Measurements from ENCODE around the gene SNRPB.
"Not testable (repeated sequence)": the region's sequence is repeated elsewhere in the genome, so short reads cannot be mapped to it uniquely, and the experiment has no call there.

Gene SNRPB

GRCh38 chr20:2470423-2471193, at the start of gene SNRPB:
TSS of gene SNRPB (minus strand) at chr20:2470789. CDS start at chr20:2470690, 99 bp downstream.
- peak; percentile 99 for DNase-seq

DNA sequence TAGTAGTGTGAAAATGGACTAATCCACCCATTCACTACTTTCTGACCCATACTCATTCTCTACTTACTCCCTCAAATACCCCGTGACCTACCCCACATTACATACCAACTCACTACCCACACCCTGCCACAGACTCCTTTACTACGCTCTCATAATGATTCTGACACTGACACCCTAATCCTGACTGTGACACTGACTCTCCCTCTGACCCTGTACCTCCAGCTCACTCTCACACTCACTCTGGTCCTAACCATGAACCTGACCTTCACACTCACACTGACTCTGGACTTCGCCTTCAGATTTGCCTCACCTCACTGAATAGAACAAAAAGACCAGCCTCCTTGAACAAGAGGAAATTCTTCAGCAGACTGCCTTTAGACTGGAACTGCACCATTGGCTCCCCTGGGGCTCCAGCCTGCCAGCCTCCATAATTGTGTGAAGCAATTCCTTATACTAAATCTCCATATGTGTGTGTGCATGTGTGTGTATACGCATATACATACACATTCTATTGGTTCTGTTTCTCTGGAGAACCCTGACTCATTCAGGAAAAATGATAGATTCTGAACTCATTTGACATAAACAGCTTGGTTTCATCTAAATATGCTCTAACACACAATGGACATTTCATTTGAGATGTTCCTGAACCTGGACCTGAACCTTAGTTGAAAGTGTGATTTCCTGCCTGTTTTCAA, 48.7 kb upstream of the SNRPB start:
- DNase-seq: no peak

DNA sequence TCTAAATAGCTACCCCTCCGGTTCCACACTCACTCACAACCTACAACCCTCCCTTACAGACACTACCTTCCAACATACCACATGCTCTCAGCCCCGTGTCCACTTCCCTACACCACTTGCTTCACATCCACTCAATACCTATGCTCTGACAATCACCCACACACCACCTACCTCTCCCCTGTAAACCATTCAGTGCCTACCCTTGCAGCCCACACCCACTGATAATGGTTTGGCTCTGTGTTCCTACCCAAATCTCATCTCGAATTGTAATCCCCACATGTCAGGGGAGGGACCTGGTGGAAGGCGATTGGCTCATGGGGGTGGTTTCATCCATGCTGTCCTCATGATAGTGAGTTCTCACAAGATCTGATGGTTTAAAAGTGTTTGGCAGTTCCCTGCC, 48.0 kb upstream of the SNRPB start:
- DNase-seq: no peak

- DNase-seq: no peak
Observed at GRCh38 chr20:2518096-2518495, 47.5 kb upstream of the SNRPB start.

GRCh38 chr20:2516399-2516798, 45.8 kb upstream of the SNRPB start:
- no peak for DNase-seq

GRCh38 chr20:2515203-2515602, 44.6 kb upstream of the SNRPB start:
- DNase-seq: no peak

GRCh38 chr20:2509794-2510193, 39.2 kb upstream of the SNRPB start:
- DNase-seq: no peak

DNA sequence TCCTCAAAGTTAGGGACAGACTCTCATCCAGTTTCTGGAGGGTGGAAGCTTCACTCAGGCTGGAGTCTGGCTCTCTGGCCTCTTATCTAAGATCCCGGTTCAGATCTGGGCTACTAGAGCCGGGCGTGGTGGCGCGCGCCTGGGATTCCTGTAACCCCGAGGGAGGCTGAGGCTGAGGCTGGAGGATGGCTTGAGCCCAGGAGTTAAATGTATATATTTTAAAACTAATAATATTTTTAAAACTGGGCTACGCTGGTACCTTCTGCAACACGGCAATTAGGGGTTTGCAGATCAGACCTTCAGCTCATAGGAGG, 38.8 kb upstream of the SNRPB start:
- no peak for DNase-seq

DNA sequence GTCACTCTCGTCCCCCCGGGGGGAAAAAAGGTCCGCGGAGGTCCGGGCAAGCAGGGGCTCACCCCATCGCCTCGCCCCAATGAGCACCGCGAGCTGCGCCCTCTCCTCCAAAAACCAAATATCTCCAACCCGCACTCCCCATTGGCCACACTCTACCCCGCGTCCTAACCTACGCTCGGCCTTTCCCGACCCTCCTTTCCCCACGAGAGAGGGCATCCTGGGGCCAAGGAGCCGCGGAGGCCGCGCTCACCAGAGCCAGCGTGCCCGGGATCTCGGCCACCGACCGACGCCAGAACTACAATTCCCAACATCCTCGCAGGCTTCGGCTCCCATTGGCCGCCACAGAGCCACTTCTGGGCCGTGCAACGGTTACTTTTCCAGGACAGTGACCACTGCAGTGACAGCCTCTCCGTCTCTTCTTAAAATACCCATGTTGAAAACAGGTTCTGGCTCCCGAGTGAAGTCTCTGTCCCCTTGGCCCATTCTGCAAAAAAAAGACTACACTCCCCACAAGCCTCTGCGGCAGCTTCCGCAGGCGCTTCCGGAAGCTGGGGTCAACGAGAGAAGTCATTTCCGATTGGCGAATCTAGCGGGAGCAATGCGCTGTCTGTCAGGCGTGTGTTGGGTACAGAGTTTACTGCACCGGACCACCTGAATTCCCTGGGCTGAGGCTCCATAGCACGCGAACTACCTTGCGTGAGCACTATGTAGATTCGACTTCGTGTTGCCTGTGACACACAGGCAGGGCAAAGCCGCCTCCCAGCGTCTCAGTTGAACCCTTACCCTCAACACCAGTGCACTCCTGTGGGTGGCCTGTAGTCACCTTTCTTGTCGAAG, 38.3 kb upstream of the SNRPB start, which contains the start of gene ZNF343:
Gene ZNF343, minus strand, starts transcription at position 285 of the 837 bp plus-strand sequence. CDS start 15,020 bp downstream, outside the sequence.
- DNase-seq: peak; percentile 89 to 95 (median 95)

DNA sequence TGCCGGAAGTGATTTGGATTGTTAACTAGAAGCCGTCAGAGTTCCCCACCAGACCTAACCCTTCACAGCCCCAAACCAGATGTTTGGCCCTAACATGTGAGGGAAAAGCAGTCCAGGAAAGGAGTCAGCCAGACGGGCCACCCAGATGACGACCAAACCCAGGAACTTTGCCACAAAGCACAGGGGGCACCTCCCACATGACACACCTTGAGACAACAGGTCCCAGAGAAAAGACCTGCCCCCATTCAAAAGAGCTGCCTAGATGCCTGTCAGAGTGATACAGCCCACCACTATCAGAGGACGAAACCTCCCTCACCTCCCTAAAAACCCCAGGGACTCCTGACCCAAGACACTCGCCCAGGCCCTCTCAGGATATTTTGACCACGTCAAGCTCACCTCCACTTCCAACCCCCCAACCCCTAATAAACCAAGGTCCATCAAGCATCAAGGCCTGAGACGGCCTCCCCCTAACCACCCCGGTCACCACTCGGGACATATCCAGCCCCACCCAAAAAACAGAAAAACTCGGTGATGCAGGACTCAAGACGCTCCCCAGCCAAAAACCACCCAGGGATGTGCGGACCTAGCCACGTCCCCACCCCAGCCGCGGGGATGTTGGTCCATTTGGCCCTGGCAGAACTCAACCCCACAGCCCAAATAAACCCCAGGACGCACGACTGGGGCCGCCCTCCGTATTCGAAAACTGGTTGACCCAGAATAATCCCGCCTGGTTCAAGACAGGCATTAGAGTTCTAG, 37.5 kb upstream of the SNRPB start:
- no peak for DNase-seq

DNA sequence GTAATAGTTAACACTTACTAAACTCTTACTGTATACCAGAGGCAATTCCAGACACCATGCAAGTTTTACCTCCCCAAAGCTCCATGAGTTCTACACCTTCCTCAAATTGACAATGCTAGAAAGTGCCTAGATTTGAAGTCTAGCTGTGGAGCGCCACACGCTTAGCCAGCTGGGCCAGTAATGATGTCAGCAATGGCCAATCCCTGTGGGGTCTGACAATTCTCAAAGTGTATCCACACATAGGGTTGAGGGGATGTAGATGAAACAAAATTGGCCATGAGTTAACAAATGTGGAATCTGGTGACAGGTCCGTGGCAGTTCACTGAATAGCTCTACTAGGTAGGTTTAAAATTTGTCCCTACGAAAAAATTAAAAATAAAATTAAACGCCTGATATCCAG, 36.9 kb upstream of the SNRPB start:
- no peak for DNase-seq

DNA sequence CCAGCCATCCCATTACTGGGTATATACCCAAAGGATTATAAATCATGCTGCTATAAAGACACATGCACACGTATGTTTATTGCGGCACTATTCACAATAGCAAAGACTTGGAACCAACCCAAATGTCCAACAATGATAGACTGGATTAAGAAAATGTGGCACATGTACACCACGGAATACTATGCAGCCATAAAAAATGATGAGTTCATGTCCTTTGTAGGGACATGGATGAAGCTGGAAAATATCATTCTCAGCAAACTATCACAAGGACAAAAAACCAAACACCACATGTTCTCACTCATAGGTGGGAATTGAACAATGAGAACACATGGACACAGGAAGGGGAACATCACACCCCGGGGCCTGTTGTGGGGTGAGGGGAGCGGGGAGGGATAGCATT, 35.8 kb upstream of the SNRPB start:
- DNase-seq: not testable (repeated sequence)

- not testable (repeated sequence) for DNase-seq
Observed at GRCh38 chr20:2504803-2505202, 34.2 kb upstream of the SNRPB start.

- not testable (repeated sequence) for DNase-seq
Observed at GRCh38 chr20:2502808-2503384, 32.3 kb upstream of the SNRPB start.

GRCh38 chr20:2485661-2486060, 15.1 kb upstream of the SNRPB start:
- no peak for DNase-seq

DNA sequence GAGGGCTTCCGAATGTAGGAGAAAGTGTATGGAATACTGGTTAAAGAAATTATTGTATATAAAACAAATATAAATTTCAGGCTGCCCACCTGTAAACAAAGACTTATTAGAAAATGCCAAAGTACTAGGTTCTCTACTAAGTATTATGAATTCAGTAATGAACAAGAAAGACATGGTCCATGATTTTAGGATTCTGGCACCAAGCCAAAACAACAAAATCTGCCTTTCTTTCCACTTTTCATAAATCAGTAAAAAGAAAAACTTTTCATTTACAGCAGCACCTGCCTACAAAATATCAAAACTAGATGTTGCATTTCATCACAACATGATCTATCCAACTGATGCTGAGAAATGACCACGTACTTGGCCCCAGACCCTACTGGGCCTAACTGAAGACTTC, 14.5 kb upstream of the SNRPB start:
- DNase-seq: no peak

DNA sequence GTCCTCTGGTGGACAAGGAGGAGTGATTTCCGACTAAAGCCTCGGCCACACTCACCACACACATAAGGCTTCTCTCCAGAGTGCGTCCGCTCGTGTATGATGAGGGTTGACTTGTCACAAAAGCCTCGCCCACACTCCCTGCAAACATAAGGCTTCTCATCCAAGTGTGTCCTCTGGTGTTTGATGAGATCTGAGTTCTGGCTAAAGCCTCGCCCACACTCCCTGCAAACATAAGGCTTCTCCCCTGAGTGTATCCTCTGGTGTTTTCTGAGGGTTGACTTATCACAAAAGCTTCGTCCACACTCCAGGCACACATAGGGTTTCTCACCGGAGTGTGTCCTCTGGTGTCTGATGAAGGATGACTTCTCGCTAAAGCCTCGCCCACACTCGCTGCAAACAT, 12.9 kb upstream of the SNRPB start:
- DNase-seq: no peak

DNA sequence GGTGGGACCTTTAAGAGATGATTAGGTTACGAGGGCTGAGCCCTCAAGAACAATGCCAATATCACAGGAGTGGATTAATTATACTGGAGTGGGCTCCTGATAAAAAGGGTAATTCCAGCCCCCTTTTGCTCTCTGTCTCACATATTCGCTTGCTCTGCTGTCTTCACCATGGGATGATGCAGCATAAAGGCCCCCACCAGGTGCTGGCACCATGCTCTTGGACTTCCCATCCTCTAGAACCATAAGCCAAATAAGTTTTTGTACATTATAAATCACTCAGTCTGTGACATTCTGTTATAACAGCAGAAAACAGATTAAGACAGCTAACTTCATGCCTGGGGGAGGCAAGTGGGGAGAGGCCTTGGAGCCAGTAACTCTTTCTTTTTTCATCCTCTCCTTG, 9.8 kb upstream of the SNRPB start:
- no peak for DNase-seq

- no peak for DNase-seq
Observed at GRCh38 chr20:2476742-2477615, 6.4 kb upstream of the SNRPB start.

DNA sequence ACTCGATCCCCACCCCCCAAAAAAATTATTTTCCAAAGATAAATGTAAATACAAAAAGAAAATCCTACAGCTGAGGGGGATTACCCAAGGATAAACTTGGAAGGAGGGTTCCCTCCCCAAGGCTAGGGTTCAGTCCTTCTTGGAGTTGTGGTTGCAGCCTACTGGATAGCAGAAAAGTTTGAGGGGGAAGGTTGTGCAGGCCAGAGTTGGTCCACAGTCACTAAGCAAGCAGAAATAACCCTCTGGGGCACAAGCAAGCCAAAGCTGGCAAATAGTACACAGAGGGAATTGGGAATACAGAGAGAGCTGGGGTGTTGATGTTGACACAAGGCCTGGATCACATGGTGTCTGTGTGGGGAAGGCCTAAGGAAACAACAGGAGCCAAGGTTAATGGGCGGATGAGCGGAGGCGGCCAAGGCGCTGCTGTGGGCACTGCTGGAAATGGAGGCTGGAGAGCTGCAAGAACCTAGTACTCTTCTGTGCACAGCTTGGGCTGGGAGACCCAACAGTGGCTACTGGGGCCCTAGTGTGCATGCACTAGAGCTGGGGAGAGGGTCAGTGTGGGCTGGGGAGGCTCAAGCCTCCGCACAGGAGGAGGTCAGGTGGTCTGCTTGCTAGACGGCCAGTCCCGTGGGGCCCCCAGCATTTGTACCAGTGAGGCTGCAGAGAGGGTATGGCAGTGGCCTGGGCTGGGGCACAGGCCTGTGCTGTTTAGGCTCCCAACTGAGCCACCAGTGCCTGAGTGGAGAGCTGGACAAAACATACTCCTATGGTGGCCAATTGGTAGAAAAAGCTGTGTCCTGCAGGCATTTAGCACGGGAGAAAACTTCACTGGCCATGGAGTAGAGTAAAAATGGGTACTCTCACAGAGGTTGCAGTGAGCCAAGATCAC, 5.5 kb upstream of the SNRPB start:
- DNase-seq: no peak

Data from NCI-H1417 (cell line).